PC-3 (cell line): Measurements from ENCODE around the gene MRPL24. TPM values are rescaled to one million over a fixed set of nuclear protein-coding genes. Genes with fewer than 3 reads are reported as not detected.

Experiments used
- ATAC-seq: fragments of 200-7000 bp; cut with Tn5 transposase; 2 replicates; pipeline ENCODE4 v1.9.1; 2020; ENCODE audit warnings: mild to moderate bottlenecking, moderate library complexity
- BruUV-seq: library from RNA; stranded (reverse); fragments of 400-500 nt; replicated peaks from 2 replicates; lab custom pipeline; 2021; lab: Mats Ljungman, UMichigan
- CTCF ChIA-PET: fragments of 300-600 bp; sonication (Branson Sonifier 250); formaldehyde crosslinking; loops from one replicate; lab custom pipeline; 2022; ENCODE audit warnings: antibody characterized with exemption; lab: Charles Lee
- POLR2A ChIA-PET: fragments of 300-600 bp; sonication (Branson Sonifier 250); formaldehyde crosslinking; loops from one replicate; lab custom pipeline; 2022; ENCODE audit warnings: antibody characterized with exemption; ENCODE audit not compliant: unreplicated experiment; lab: Charles Lee
- DNase-seq: peaks from one replicate; pipeline ENCODE4 v3.0.0-alpha.2; 2015
- H2AFZ ChIP-seq: fragments of 300-600 bp; sonication (generic); 2 replicates; pipeline ENCODE4 v1.6.0; 2016; ENCODE audit warnings: antibody characterized with exemption, low read length
- H3F3A ChIP-seq: fragments of 300-600 bp; sonication (generic); one replicate; pipeline ENCODE4 v1.6.0; 2017; ENCODE audit warnings: antibody characterized with exemption, low read length, control low read depth, mild to moderate bottlenecking; ENCODE audit not compliant: unreplicated experiment
- H3K27ac ChIP-seq: fragments of 300-600 bp; sonication (generic); 2 replicates; pipeline ENCODE4 v1.5.1; 2016; ENCODE audit warnings: mild to moderate bottlenecking, low read length
- H3K27me3 ChIP-seq: fragments of 300-600 bp; sonication (generic); 2 replicates; pipeline ENCODE4 v1.6.1; 2016; ENCODE audit warnings: low read length, mixed read lengths
- H3K36me3 ChIP-seq: fragments of 300-600 bp; sonication (generic); 2 replicates; pipeline ENCODE4 v1.6.1; 2016; ENCODE audit warnings: low read depth, mixed run types, low read length, mixed read lengths
- H3K4me1 ChIP-seq: fragments of 300-600 bp; sonication (generic); 2 replicates; pipeline ENCODE4 v1.5.1; 2016; ENCODE audit warnings: low read length; ENCODE audit not compliant: insufficient read depth
- H3K4me2 ChIP-seq: fragments of 300-600 bp; sonication (generic); 2 replicates; pipeline ENCODE4 v1.6.0; 2016; ENCODE audit warnings: low read length
- H3K4me3 ChIP-seq: fragments of 300-600 bp; sonication (generic); 2 replicates; pipeline ENCODE4 v1.5.1; 2016; ENCODE audit warnings: mild to moderate bottlenecking, low read length, mixed read lengths
- H3K79me2 ChIP-seq: fragments of 300-600 bp; sonication (generic); 2 replicates; pipeline ENCODE4 v1.6.1; 2017; ENCODE audit warnings: low read length, mixed read lengths
- H3K9ac ChIP-seq: fragments of 300-600 bp; sonication (generic); 2 replicates; pipeline ENCODE4 v1.6.0; 2016; ENCODE audit warnings: mild to moderate bottlenecking, low read length
- H3K9me2 ChIP-seq: fragments of 300-600 bp; sonication (generic); replicated peaks from 2 replicates; pipeline ENCODE4 v1.6.1; 2016; ENCODE audit warnings: mixed run types, low read length, mixed read lengths
- H3K9me3 ChIP-seq: fragments of 300-600 bp; sonication (generic); 2 replicates; pipeline ENCODE4 v1.6.1; 2016; ENCODE audit warnings: low read length, mixed read lengths
- H4K20me1 ChIP-seq: fragments of 300-600 bp; sonication (generic); 2 replicates; pipeline ENCODE4 v1.6.1; 2016; ENCODE audit warnings: low read length, mixed read lengths
- CTCF ChIP-seq: fragments of 300-600 bp; sonication (generic); conservative IDR thresholded peaks from 2 replicates; pipeline ENCODE4 v1.5.1; 2017; ENCODE audit warnings: antibody characterized with exemption, low read depth, mild to moderate bottlenecking, low read length
- EZH2 ChIP-seq: fragments of 300-600 bp; sonication (generic); IDR thresholded peaks from one replicate; pipeline ENCODE4 v1.6.1; 2017; ENCODE audit warnings: antibody characterized with exemption, mild to moderate bottlenecking, low read length; ENCODE audit not compliant: unreplicated experiment
- EZH2phosphoT487 ChIP-seq: fragments of 300-600 bp; sonication (generic); IDR thresholded peaks from 2 replicates; pipeline ENCODE4 v1.6.1; 2018; ENCODE audit warnings: mild to moderate bottlenecking, antibody characterized with exemption, low read length, borderline replicate concordance
- intact Hi-C: fragments of 100-400 bp; cut with micrococcal nuclease; formaldehyde crosslinking; loops from 2 replicates; pipeline ENCODE4 v1.9.0; 2023
- total RNA-seq: library from RNA; depleted of rRNA; stranded (reverse); fragments of >200 nt; gene quantifications from 2 replicates; pipeline ENCODE4 v1.2.3, GENCODE V29; 2014

The MRPL24 gene
- total RNA-seq, 1 experiment from 2014 or later: 275 TPM

- peaks cover 31% of the 10 kb centered on the region; the same call in 1 of the 2 replicates for H3K36me3 ChIP-seq
- H3K27ac ChIP-seq: peak overlapping the region; percentile 99
- DNase-seq: no peak
- peak overlapping the region; percentile 86 for H3K4me3 ChIP-seq
- H2AFZ ChIP-seq: 0 out of 2 replicates have a peak overlapping the region, but pooled peaks have one; percentile 6
- ChIA-PET POLR2A (interaction anchor here (0.6 to 0.9 kb wide), 2 partner anchors 20 to 220 kb away, joined by 3 to 5 read pairs; partner anchors contain the start of gene PRCC), CTCF (interaction anchor here (0.5 to 1.5 kb wide), 2 partner anchors 22 to 71 kb away, joined by 7 to 9 read pairs; no protein-coding TSS in a partner anchor)
- peaks cover 55% of the 10 kb centered on the region for H3K4me1 ChIP-seq
- H3K9ac ChIP-seq: peak overlapping the region; percentile 99
- TF ChIP-seq EZH2phosphoT487 (no peak), CTCF (no peak), EZH2 (no peak)
- no peak for ATAC-seq
- peaks cover 11% of the 10 kb centered on the region for H3F3A ChIP-seq
- no peaks in the 10 kb centered on the region for H3K9me2 ChIP-seq
- no TSS peak for BruUV-seq
- peaks cover 85% of the 10 kb centered on the region for H3K79me2 ChIP-seq
- intact Hi-C loops: no loop called here
- H3K4me2 ChIP-seq: peak overlapping the region; percentile 96
- no peaks in the 10 kb centered on the region for H3K27me3 ChIP-seq
- no peaks in the 10 kb centered on the region for H3K9me3 ChIP-seq
- 0 out of 2 replicates have a peak, but pooled peaks cover 5% of the 10 kb centered on the region for H4K20me1 ChIP-seq
These were observed 7.1 kb upstream of the MRPL24 start for GRCh38 chr1:156747742-156748669.

GRCh38 chr1:156746728-156747631 lies 6.1 kb upstream of the MRPL24 start:
- peak overlapping the region; percentile 56; the same call in 1 of the 2 replicates for H2AFZ ChIP-seq
- intact Hi-C loops: no loop called here

More at GRCh38 chr1:156746728-156747631, 6.1 kb upstream of the MRPL24 start:
- POLR2A ChIA-PET: interaction anchor here (0.6 to 0.9 kb wide), 2 partner anchors 21 to 221 kb away, joined by 3 to 5 read pairs; partner anchors contain the start of gene PRCC
- CTCF ChIA-PET: interaction anchor here (0.5 to 1.5 kb wide), 4 partner anchors 21 to 123 kb away, joined by 3 to 9 read pairs (median 5); no protein-coding TSS in a partner anchor
- H3K9me2 ChIP-seq: no peaks in the 10 kb centered on the region
- H3K79me2 ChIP-seq: peaks cover 75% of the 10 kb centered on the region
- H3K9me3 ChIP-seq: no peaks in the 10 kb centered on the region
- peak overlapping the region; percentile 86 for H3K4me3 ChIP-seq
- no TSS peak for BruUV-seq
- H4K20me1 ChIP-seq: 0 out of 2 replicates have a peak, but pooled peaks cover 5% of the 10 kb centered on the region
- TF ChIP-seq EZH2phosphoT487: no peak
- TF ChIP-seq CTCF: peak; percentile 56
- DNase-seq: peak; percentile 93
- H3K36me3 ChIP-seq: peaks cover 40% of the 10 kb centered on the region; the same call in 1 of the 2 replicates
- H3K9ac ChIP-seq: peak overlapping the region; percentile 99
- H3K4me2 ChIP-seq: peak overlapping the region; percentile 100
- peak overlapping the region; percentile 99 for H3K27ac ChIP-seq
- peak; percentile 42 for ATAC-seq
- peaks cover 48% of the 10 kb centered on the region for H3K4me1 ChIP-seq
- no peaks in the 10 kb centered on the region for H3K27me3 ChIP-seq
- H3F3A ChIP-seq: peaks cover 19% of the 10 kb centered on the region
